GM10266 (cell line): Measurements from ENCODE around the gene FARSB.

Experiments used
- DNase-seq: peaks from one replicate; pipeline ENCODE4 v3.0.0; 2012; ENCODE audit errors: extremely low spot score
- CTCF ChIP-seq: IDR thresholded peaks from 2 replicates; pipeline ENCODE4 v1.5.1; 2012; ENCODE audit warnings: mild to moderate bottlenecking, low read depth; ENCODE audit not compliant: control insufficient read depth, insufficient read depth; ENCODE audit errors: missing control alignments

The FARSB gene

GRCh38 chr2:222532315-222532714, 123.6 kb downstream of the FARSB start:
- no peak for DNase-seq

GRCh38 chr2:222526480-222527277, 129.2 kb downstream of the FARSB start:
- no peak for TF ChIP-seq CTCF
- no peak for DNase-seq

More at GRCh38 chr2:222532315-222532714, 123.6 kb downstream of the FARSB start:
- TF ChIP-seq CTCF = no peak

- no peak for DNase-seq
- no peak for TF ChIP-seq CTCF
Observed at GRCh38 chr2:222525811-222526210, 130.1 kb downstream of the FARSB start.

- no peak for TF ChIP-seq CTCF
- DNase-seq = no peak
Observed at GRCh38 chr2:222523783-222524544, 131.9 kb downstream of the FARSB start.

GRCh38 chr2:222522082-222522481, 133.8 kb downstream of the FARSB start:
- no peak for DNase-seq
- no peak for TF ChIP-seq CTCF

- DNase-seq = no peak
Observed at GRCh38 chr2:222521099-222521498, 134.8 kb downstream of the FARSB start.

More at GRCh38 chr2:222521099-222521498, 134.8 kb downstream of the FARSB start:
- no peak for TF ChIP-seq CTCF
